GM12878 (cell line): Measurements from ENCODE around the gene KCNS1.

Source experiments
- CHD4 ChIP-seq: fragments of 200-600 bp; sonication (generic); IDR thresholded peaks from 2 replicates; pipeline ENCODE4 v1.6.1; 2016; ENCODE audit warnings: mild to moderate bottlenecking
- CREB1 ChIP-seq: IDR thresholded peaks from 2 replicates; pipeline ENCODE4 v1.6.1; 2012; ENCODE audit warnings: low read depth, mild to moderate bottlenecking, inconsistent platforms
- CTCF ChIP-seq, 3 experiments: IDR thresholded peaks in 2 of 3; conservative IDR thresholded peaks in 1 of 3; 2 replicates each; pipeline ENCODE4 v1.5.1; 2011; ENCODE audit warnings: low read depth in 3 of 3, low read length in 3 of 3, mild to moderate bottlenecking in 3 of 3, control low read depth in 2 of 3, moderate library complexity in 2 of 3, inconsistent platforms in 1 of 3, mixed read lengths in 1 of 3; ENCODE audit not compliant: control insufficient read depth in 2 of 3, insufficient read depth in 1 of 3; ENCODE audit errors: extremely low read depth in 1 of 3
- ELK1 ChIP-seq: IDR thresholded peaks from 2 replicates; pipeline ENCODE4 v1.6.1; 2012; ENCODE audit warnings: low read depth, low read length, improper control_type of control experiment
- GABPA ChIP-seq: IDR thresholded peaks from 2 replicates; pipeline ENCODE4 v1.6.1; 2014; ENCODE audit warnings: antibody characterized with exemption, low read depth, mild to moderate bottlenecking, inconsistent platforms
- MAX ChIP-seq: IDR thresholded peaks from 2 replicates; pipeline ENCODE4 v1.6.1; 2012; ENCODE audit warnings: low read depth, low read length, improper control_type of control experiment
- RBBP5 ChIP-seq: fragments of 200-600 bp; sonication (generic); conservative IDR thresholded peaks from 2 replicates; pipeline ENCODE4 v1.6.1; 2016
- REST ChIP-seq: IDR thresholded peaks from 2 replicates; pipeline ENCODE4 v1.6.1; 2012; ENCODE audit warnings: mild to moderate bottlenecking, low read depth, low read length
- SP1 ChIP-seq: IDR thresholded peaks from one replicate; pipeline ENCODE4 v1.6.1; 2011; ENCODE audit warnings: low read depth, low read length
- STAT1 ChIP-seq: fragments of 450-650 bp; conservative IDR thresholded peaks from 2 replicates; pipeline ENCODE4 v1.6.1; 2014; ENCODE audit warnings: antibody characterized with exemption, mild to moderate bottlenecking
- TAF1 ChIP-seq: IDR thresholded peaks from 2 replicates; pipeline ENCODE4 v1.6.1; 2011; ENCODE audit warnings: mild to moderate bottlenecking, low read depth, low read length, borderline replicate concordance
- USF1 ChIP-seq: IDR thresholded peaks from 2 replicates; pipeline ENCODE4 v1.6.1; 2011; ENCODE audit warnings: borderline replicate concordance, low read depth, mild to moderate bottlenecking, moderate library complexity, mixed read lengths, low read length; ENCODE audit not compliant: insufficient read depth; ENCODE audit errors: extremely low read length
- YY1 ChIP-seq: IDR thresholded peaks from 2 replicates; pipeline ENCODE4 v1.6.1; 2011; ENCODE audit warnings: low read depth, mild to moderate bottlenecking, low read length
- ZBTB33 ChIP-seq: fragments of 450-650 bp; IDR thresholded peaks from 2 replicates; pipeline ENCODE4 v1.6.1; 2017; ENCODE audit warnings: mild to moderate bottlenecking

GRCh38 chr20:45080867-45081624, 19.9 kb downstream of the KCNS1 start:
- TF ChIP-seq CTCF (IDR thresholded peaks at IDR 0.05 in 2 of 3, conservative IDR thresholded peaks at IDR 0.05 in 1 of 3; ENCODE audit: control insufficient read depth in 2 of 3, extremely low read depth in 1 of 3, insufficient read depth in 1 of 3, low read depth in 3 of 3, low read length in 3 of 3) (peak; percentile 10 to 31 (median 27); a peak in 2 of 6 replicates), RBBP5 (no peak), STAT1 (no peak), MAX (no peak), CREB1 (no peak), SP1 (no peak), ZBTB33 (no peak), REST (no peak), ELK1 (no peak), GABPA (no peak), TAF1 (no peak), CHD4 (no peak), YY1 (no peak), USF1 (no peak)
